Activated T-cell treated with anti-CD3 and anti-CD28 coated beads, Interleukin-2, amount 50 U/mL, for 48 hours (primary cell): ENCODE data around the gene BBIP1.

Source experiments
- DNase-seq, 2 experiments: peaks; one replicate each; pipeline ENCODE4 v3.0.0-alpha.2; 2020

BBIP1 gene

DNA sequence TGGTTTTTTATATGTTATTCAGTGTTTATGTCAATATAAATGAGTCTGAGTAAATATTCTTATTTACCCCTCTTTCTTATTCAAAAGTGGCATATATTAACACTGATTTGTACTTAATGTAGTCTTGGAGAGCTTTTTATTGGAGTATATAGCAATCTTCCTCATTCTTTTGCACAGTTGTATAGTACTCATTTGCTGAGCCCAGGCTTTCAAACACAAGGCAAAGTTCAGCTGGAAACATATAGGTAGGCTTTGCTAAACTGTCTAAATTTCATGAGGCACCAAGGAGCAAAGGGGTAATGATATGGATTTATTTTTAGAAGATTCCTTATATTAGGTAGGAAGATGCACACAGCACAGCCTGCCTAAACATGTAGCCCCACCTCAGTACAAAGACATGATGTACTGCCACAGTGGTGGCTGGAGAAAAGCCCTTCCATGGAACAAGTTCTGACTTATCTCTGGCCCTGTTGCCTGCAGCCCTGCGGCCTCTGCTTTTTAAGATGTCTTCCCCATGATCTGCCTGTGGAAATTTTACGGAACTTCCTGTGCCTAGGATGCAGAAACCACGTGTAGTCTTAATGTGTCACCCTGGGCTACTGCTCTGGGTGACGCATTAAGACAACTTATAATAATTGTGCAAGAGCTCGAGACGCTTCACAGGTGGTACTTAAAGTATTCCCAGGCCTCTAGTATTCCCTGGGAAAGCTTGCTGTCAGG lies 56.9 kb downstream of the BBIP1 start:
- no peak for DNase-seq

- no peak for DNase-seq
Observed at GRCh38 chr10:110861476-110861875, 57.5 kb downstream of the BBIP1 start.

GRCh38 chr10:110860576-110861241 lies 58.3 kb downstream of the BBIP1 start:
- DNase-seq: peak; percentile 58 to 67

DNA sequence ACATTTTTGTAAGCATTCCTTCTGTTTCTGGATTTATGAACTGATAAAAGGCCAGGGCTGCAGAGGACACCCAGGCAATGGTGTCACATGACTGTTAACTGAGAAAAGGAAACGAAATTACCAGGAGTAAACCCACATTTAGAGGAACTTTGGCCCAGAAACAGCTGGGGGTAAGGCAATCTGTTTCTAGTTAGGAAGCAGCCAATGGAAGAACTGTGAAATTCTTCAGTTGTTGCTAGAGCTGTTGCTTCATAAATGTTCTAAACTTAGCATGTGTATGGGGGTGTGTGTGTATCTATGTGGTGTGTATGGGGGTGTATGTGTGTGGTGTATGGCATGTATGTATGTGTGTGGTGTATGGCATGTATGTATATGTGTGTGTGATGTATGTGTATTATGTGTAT lies 59.0 kb downstream of the BBIP1 start:
- no peak for DNase-seq

DNA sequence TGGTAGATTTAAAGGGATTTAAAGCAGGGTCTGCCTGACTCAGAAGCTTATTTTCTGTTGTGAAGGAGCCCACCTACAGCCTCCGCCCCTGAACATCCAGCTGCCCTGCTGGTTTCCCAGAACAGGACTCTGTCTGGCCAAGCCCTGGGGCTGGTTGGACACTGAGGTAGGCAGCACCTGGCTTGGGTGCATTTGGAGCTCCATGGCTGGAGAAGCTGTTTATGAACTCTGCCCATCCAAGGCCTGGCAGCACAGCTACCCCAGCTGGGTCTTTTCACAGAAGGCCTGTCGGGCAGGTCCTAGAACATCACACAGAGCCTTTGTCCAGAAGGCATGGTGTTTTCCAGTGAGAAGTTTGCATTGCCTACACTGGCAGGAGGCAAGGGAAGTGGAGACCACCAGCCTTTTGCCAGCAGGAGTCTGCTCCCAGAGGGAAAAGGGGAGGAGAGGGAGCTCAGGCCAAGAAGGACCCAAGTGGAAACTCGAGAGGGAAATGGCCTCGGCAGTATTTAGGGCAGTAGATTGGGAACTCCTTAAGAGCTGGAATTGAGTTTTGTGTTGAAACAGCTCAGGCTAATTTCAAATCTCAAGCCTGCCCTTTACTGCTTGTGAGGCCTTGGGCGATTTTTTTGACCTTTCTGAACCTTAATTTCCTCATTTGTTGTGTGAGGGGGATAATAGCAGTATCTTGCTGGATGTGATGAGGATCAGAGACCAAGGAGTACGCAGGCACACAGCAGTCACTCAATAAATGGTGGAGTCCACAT lies 59.6 kb downstream of the BBIP1 start:
- DNase-seq: no peak

DNA sequence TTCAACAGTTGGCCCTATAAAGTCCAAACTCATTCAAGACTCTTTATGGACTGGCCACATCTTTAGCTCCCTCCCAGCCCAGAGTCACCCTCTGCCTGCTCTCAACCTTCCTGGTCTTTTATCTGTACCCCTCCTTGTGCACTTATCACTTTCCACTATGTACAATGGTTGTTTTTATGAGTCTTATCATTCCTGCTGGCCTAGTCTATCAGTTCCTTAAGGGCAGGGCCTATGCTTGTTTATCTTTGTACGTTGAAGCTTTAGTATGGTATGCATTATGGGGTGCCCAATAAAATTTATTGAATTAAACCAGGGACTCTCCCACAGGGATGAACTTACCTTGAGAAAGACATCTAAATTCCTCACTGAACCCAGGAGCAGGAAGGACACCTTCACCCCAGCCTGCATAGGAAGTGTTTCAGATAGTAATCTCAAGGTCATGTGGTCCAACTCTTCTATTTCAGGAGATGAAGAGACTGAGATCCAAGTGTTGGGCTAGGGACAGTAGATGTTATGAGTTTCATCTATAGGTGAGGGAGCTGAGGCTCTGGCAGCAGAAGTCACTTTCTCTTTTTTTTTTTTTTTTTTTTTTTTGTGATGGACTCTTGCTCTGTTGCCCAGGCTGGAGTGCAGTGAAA lies 60.6 kb downstream of the BBIP1 start:
- DNase-seq: no peak

DNA sequence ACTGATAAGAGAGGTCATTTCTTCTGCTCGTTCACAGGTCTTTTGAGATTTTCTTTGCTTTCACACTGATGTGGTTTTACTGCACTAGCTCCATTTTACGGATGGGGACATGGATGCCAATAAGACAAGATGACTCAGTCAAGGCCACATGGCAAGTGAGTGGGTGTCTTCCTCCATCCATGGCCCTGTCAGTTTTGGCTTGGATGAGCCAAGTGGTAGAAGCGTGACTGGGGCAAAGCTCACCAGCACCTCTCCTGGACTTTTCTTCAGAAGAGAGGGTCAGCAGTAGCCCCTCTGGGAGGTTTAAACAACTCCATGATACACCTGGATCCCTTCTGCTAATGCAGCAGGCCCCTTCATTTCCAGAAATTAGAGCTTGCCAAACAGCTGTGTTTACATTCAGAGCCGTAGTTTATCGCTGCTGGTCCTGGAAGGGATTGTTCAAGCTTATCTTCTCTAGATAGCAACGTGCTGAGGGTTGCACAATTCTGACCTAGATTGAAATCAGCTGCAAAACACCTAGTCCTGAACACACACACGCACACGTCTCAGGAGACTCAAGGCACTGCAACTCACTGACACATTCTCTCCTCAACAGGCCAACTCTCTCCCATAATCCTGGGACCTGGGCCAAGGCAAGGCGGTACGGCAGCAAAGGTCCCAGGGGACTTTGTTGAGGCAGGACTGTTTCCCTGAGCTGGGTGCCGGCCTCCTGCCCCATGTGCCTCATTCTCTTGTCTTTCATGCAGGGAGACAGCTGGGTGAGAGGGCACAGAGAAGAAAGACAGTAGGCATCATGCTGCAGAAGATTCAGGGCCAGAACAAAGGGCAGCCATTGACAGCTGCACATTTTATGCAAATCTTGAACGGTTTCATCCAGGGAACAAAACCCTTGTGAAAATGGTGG lies 61.5 kb downstream of the BBIP1 start:
- DNase-seq: peak; percentile 52 to 57

GRCh38 chr10:110853921-110854605 lies 64.9 kb downstream of the BBIP1 start:
- no peak for DNase-seq

DNA sequence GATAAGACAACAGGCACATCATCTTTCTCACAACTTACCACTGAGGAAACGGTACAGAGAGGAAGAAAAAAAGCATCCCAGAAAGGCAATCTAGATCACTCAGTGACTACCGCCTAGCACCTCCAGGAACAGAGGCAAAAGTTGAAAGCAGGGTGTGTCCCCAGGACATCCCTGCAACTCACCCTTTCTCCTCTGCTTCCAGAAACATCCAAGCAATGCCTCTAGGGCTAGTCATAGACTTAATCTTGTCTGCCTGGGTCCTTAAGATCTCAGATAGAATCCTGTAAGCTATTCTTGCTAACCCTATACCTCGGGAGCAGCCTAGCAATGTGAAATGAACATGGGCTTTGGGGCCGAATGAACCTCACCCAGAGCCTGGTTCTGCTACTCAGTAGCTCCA lies 66.0 kb downstream of the BBIP1 start:
- DNase-seq: no peak

DNA sequence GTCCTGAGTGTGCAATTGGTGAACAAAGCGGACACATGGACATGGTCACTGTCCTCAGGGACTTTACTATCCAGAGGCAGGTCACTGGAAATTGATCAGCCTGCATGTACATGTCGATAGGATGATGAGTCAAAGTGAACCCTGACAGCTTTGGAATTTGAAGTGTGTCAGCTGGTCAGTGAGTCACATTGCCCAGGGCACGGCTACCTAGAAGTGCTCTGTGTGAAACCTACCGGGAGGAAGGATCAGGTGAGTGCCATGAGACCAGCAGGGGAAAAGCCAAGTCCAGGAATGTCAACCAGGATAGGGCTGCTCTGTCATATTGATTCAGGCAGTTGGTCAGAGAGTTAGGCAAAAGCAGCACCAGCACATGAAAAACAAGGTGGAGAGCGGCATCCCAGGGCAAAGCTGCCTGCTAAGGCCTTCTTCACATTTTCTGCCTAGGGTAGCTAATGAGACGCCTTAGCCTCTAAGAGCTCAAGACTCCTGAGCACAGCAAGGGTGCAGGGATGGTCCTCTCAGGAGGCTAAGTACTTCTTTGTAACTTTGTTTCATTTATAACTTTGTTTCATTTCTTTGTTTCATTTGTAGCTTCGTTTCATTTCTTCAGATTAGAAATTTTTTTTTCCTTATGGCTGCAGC lies 66.6 kb downstream of the BBIP1 start:
- DNase-seq: peak in 1 of 2 experiments; percentile 67

DNA sequence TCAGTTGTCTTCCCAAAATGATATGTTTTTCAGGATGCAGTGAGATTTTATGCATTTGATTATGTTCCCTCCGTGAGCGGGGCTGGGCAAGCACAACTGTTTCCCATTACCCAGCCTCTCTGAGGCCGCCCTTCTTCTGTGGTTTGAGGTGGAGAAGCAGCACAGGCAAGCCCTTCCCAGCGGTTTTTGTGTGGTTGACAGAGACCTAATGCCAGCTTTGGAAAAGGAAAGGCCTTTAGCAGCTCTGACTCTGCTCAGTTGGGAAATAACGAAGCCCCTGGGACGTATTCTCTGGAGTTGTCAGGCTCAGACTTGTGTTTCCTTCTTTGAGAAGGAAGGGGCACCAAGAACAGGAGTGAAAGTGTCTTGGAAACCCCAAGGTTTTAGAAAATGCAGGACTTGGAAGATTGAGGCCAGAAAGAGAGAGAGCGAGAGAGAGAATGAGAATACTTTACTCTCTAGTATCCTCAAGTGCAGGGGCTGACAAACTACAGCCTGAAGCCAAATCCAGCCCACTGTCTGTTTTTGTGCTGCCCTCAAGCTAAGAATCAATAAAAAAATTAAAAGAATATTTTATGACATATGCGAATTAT lies 67.9 kb downstream of the BBIP1 start:
- peak in 1 of 2 experiments; percentile 58 for DNase-seq

- no peak for DNase-seq
Observed at GRCh38 chr10:110850099-110850498, 68.9 kb downstream of the BBIP1 start.
